HepG2 (cell line): ENCODE data around the gene RTN4RL2. TPM values are rescaled to one million over a fixed set of nuclear protein-coding genes. Genes with fewer than 3 reads are reported as not detected.

Source experiments
- BHLHE40 ChIP-seq: IDR thresholded peaks from 2 replicates; pipeline ENCODE4 v1.6.1; 2011; ENCODE audit warnings: low read length, improper control_type of control experiment
- FOXP1 ChIP-seq, 2 experiments: fragments of 450-650 bp in 1 of 2; IDR thresholded peaks; 2 replicates each; pipeline ENCODE4 v1.6.1; 2017 to 2018; ENCODE audit warnings: antibody characterized with exemption in 1 of 2
- GLI4 ChIP-seq: sonication (generic); formaldehyde crosslinking; IDR thresholded peaks from 2 replicates; pipeline ENCODE4 v1.5.1; 2020; ENCODE audit warnings: missing genetic modification reagents, mild to moderate bottlenecking, moderate library complexity, borderline replicate concordance
- KDM1A ChIP-seq: IDR thresholded peaks from 2 replicates; pipeline ENCODE4 v1.6.1; 2016; ENCODE audit warnings: missing compliant biosample characterization
- PITX1 ChIP-seq: sonication (generic); formaldehyde crosslinking; IDR thresholded peaks from 2 replicates; pipeline ENCODE4 v1.5.1; 2020; ENCODE audit warnings: mild to moderate bottlenecking, missing genetic modification reagents
- RFXANK ChIP-seq: IDR thresholded peaks from 2 replicates; pipeline ENCODE4 v1.6.1; 2016
- SIX1 ChIP-seq: sonication (generic); formaldehyde crosslinking; IDR thresholded peaks from 2 replicates; pipeline ENCODE4 v1.4.0; 2020; ENCODE audit warnings: missing genetic modification reagents, borderline replicate concordance
- SP140L ChIP-seq: sonication (generic); formaldehyde crosslinking; IDR thresholded peaks from 2 replicates; pipeline ENCODE4 v1.4.0; 2020; ENCODE audit warnings: missing genetic modification reagents, borderline replicate concordance
- ZMAT3 ChIP-seq: sonication (generic); formaldehyde crosslinking; conservative IDR thresholded peaks from 2 replicates; pipeline ENCODE4 v1.7.0; 2021; ENCODE audit warnings: missing genetic modification reagents
- ZNF296 ChIP-seq: sonication (generic); formaldehyde crosslinking; conservative IDR thresholded peaks from 2 replicates; pipeline ENCODE4 v1.5.0; 2020; ENCODE audit warnings: mild to moderate bottlenecking, missing genetic modification reagents
- ZNF556 ChIP-seq: sonication (generic); formaldehyde crosslinking; IDR thresholded peaks from 2 replicates; pipeline ENCODE4 v1.4.0; 2020; ENCODE audit warnings: mild to moderate bottlenecking, missing genetic modification reagents, borderline replicate concordance
- ZNF678 ChIP-seq: sonication (generic); formaldehyde crosslinking; IDR thresholded peaks from 2 replicates; pipeline ENCODE4 v1.4.0; 2020; ENCODE audit warnings: mild to moderate bottlenecking, missing genetic modification reagents
- ZNF713 ChIP-seq: sonication (generic); formaldehyde crosslinking; IDR thresholded peaks from 2 replicates; pipeline ENCODE4 v1.4.0; 2020; ENCODE audit warnings: mild to moderate bottlenecking, missing genetic modification reagents
- polyA plus RNA-seq, 8 experiments: library from polyadenylated mRNA; depleted of rRNA in 3 of 8; stranded (reverse) in 7 of 8; unstranded in 1 of 8; fragments of >200 nt; fragmentation: Illumina TruSeq in 4 of 8; extraction: Trizol in 4 of 8; gene quantifications; 2 replicates each; pipeline versions ENCODE4 v1.2.1 to v1.2.3, GENCODE V29; 2011 to 2016; ENCODE audit warnings: low read depth in 4 of 8, missing spikeins in 1 of 8, mixed read lengths in 1 of 8; ENCODE audit not compliant: insufficient read depth in 1 of 8
- total RNA-seq, 5 experiments: library from RNA; depleted of rRNA; stranded (reverse); fragments of >200 nt; fragmentation: Illumina TruSeq; extraction: Trizol; gene quantifications; 2 replicates each; pipeline ENCODE4 v1.2.3, GENCODE V29; 2016; ENCODE audit warnings: low read depth in 1 of 5
- TF ChIP-seq, protein P1 (sequence below): sonication (generic); formaldehyde crosslinking; IDR thresholded peaks from 2 replicates; pipeline ENCODE4 v1.4.0; 2020; ENCODE audit warnings: missing genetic modification reagents
- TF ChIP-seq, protein P2 (sequence below): sonication (generic); formaldehyde crosslinking; IDR thresholded peaks from 2 replicates; pipeline ENCODE4 v1.8.0; 2022; ENCODE audit warnings: mild to moderate bottlenecking, missing genetic modification reagents
- TF ChIP-seq, protein P3 (sequence below): IDR thresholded peaks from 2 replicates; pipeline ENCODE4 v1.6.1; 2016; ENCODE audit warnings: control low read depth
- TF ChIP-seq, protein P4 (sequence below): fragments of 450-650 bp; IDR thresholded peaks from 2 replicates; pipeline ENCODE4 v1.6.1; 2017; ENCODE audit warnings: mild to moderate bottlenecking
- TF ChIP-seq, protein P5 (sequence below): sonication (generic); formaldehyde crosslinking; IDR thresholded peaks from 2 replicates; pipeline ENCODE4 v1.4.0; 2020; ENCODE audit warnings: missing genetic modification reagents

Gene RTN4RL2
- total and polyA plus RNA-seq, 2 of the 13 experiments (the other 11 are each of a cell fraction or from before 2014, with no cell fraction given): 1.3 to 4.3 TPM

DNA sequence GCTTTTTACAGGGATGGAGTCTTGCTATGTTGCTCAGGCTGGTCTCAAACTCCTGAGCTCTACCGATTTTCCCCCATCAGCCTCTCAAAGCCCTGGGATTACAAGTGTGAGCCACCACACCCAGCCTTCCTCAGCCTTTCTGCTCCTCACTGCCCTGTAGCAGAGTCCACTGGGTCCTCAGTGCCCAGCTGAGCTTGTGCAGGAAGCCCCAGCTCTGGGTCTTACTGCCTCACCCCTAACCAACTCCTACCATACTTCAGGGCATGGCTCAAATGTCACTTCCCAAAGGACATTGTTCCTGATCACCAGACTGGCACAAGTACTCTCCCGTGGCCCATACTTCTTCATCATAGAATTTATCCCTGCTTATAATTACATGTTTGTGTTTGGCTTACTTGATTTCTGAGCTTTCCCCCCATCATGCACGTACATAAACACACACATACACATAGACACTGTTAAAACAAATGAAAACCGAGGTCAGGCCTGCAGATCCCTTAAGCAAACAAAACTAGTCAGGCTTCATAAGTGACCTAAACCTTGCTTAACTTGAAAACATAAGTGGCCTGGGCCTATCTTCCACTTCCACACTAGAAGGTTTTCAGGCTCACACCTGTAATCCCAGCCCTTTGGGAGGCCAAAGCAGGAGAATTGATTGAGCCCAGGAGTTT is 19.4 kb upstream of the RTN4RL2 start (continued):
- TF ChIP-seq, protein P1, sequence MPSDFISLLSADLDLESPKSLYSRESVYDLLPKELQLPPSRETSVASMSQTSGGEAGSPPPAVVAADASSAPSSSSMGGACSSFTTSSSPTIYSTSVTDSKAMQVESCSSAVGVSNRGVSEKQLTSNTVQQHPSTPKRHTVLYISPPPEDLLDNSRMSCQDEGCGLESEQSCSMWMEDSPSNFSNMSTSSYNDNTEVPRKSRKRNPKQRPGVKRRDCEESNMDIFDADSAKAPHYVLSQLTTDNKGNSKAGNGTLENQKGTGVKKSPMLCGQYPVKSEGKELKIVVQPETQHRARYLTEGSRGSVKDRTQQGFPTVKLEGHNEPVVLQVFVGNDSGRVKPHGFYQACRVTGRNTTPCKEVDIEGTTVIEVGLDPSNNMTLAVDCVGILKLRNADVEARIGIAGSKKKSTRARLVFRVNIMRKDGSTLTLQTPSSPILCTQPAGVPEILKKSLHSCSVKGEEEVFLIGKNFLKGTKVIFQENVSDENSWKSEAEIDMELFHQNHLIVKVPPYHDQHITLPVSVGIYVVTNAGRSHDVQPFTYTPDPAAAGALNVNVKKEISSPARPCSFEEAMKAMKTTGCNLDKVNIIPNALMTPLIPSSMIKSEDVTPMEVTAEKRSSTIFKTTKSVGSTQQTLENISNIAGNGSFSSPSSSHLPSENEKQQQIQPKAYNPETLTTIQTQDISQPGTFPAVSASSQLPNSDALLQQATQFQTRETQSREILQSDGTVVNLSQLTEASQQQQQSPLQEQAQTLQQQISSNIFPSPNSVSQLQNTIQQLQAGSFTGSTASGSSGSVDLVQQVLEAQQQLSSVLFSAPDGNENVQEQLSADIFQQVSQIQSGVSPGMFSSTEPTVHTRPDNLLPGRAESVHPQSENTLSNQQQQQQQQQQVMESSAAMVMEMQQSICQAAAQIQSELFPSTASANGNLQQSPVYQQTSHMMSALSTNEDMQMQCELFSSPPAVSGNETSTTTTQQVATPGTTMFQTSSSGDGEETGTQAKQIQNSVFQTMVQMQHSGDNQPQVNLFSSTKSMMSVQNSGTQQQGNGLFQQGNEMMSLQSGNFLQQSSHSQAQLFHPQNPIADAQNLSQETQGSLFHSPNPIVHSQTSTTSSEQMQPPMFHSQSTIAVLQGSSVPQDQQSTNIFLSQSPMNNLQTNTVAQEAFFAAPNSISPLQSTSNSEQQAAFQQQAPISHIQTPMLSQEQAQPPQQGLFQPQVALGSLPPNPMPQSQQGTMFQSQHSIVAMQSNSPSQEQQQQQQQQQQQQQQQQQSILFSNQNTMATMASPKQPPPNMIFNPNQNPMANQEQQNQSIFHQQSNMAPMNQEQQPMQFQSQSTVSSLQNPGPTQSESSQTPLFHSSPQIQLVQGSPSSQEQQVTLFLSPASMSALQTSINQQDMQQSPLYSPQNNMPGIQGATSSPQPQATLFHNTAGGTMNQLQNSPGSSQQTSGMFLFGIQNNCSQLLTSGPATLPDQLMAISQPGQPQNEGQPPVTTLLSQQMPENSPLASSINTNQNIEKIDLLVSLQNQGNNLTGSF: no peak
- 0 out of 2 replicates have a peak, but pooled peaks have one; percentile 12 for TF ChIP-seq ZNF296
- TF ChIP-seq KDM1A (CRISPR knock-in tag): no peak
- no peak for TF ChIP-seq ZNF678 (CRISPR knock-in tag)
- no peak for TF ChIP-seq RFXANK (CRISPR knock-in tag)
- TF ChIP-seq SP140L (CRISPR knock-in tag): no peak
- TF ChIP-seq ZNF556 (CRISPR knock-in tag): peak; percentile 33; the same call in 1 of the 2 replicates
- TF ChIP-seq, protein P2, sequence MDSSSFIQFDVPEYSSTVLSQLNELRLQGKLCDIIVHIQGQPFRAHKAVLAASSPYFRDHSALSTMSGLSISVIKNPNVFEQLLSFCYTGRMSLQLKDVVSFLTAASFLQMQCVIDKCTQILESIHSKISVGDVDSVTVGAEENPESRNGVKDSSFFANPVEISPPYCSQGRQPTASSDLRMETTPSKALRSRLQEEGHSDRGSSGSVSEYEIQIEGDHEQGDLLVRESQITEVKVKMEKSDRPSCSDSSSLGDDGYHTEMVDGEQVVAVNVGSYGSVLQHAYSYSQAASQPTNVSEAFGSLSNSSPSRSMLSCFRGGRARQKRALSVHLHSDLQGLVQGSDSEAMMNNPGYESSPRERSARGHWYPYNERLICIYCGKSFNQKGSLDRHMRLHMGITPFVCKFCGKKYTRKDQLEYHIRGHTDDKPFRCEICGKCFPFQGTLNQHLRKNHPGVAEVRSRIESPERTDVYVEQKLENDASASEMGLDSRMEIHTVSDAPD: peak; percentile 30; the same call in 1 of the 2 replicates
- TF ChIP-seq SIX1 (CRISPR knock-in tag): peak; percentile 53; the same call in 1 of the 2 replicates
- no peak for TF ChIP-seq BHLHE40
- TF ChIP-seq, protein P3, sequence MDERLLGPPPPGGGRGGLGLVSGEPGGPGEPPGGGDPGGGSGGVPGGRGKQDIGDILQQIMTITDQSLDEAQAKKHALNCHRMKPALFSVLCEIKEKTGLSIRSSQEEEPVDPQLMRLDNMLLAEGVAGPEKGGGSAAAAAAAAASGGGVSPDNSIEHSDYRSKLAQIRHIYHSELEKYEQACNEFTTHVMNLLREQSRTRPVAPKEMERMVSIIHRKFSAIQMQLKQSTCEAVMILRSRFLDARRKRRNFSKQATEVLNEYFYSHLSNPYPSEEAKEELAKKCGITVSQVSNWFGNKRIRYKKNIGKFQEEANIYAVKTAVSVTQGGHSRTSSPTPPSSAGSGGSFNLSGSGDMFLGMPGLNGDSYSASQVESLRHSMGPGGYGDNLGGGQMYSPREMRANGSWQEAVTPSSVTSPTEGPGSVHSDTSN (CRISPR knock-in tag): no peak
- TF ChIP-seq, protein P4, sequence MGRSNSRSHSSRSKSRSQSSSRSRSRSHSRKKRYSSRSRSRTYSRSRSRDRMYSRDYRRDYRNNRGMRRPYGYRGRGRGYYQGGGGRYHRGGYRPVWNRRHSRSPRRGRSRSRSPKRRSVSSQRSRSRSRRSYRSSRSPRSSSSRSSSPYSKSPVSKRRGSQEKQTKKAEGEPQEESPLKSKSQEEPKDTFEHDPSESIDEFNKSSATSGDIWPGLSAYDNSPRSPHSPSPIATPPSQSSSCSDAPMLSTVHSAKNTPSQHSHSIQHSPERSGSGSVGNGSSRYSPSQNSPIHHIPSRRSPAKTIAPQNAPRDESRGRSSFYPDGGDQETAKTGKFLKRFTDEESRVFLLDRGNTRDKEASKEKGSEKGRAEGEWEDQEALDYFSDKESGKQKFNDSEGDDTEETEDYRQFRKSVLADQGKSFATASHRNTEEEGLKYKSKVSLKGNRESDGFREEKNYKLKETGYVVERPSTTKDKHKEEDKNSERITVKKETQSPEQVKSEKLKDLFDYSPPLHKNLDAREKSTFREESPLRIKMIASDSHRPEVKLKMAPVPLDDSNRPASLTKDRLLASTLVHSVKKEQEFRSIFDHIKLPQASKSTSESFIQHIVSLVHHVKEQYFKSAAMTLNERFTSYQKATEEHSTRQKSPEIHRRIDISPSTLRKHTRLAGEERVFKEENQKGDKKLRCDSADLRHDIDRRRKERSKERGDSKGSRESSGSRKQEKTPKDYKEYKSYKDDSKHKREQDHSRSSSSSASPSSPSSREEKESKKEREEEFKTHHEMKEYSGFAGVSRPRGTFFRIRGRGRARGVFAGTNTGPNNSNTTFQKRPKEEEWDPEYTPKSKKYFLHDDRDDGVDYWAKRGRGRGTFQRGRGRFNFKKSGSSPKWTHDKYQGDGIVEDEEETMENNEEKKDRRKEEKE: no peak
- TF ChIP-seq ZMAT3 (CRISPR knock-in tag): no peak
- TF ChIP-seq ZNF713 (CRISPR knock-in tag): no peak
- TF ChIP-seq PITX1 (CRISPR knock-in tag): 0 out of 2 replicates have a peak, but pooled peaks have one; percentile 57
- no peak for TF ChIP-seq GLI4 (CRISPR knock-in tag)
- TF ChIP-seq, protein P5, sequence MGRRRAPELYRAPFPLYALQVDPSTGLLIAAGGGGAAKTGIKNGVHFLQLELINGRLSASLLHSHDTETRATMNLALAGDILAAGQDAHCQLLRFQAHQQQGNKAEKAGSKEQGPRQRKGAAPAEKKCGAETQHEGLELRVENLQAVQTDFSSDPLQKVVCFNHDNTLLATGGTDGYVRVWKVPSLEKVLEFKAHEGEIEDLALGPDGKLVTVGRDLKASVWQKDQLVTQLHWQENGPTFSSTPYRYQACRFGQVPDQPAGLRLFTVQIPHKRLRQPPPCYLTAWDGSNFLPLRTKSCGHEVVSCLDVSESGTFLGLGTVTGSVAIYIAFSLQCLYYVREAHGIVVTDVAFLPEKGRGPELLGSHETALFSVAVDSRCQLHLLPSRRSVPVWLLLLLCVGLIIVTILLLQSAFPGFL (CRISPR knock-in tag): no peak
- TF ChIP-seq FOXP1 (IDR thresholded peaks at IDR 0.05): peak; percentile 64; the same call in 1 of the 2 replicates
- peak; percentile 89 for TF ChIP-seq FOXP1 (CRISPR knock-in tag; IDR thresholded peaks at IDR 0.05)
